Smooth muscle cell of the brain vasculature (primary cell): Measurements from ENCODE around the gene TMEM132E.
"Not testable (repeated sequence)": the region's sequence is repeated elsewhere in the genome, so short reads cannot be mapped to it uniquely, and the experiment has no call there.

ENCODE experiments used
- DNase-seq: peaks from one replicate; pipeline ENCODE4 v3.0.0-alpha.2; 2012; ENCODE audit warnings: low read depth, low spot score

The TMEM132E gene, protein sequence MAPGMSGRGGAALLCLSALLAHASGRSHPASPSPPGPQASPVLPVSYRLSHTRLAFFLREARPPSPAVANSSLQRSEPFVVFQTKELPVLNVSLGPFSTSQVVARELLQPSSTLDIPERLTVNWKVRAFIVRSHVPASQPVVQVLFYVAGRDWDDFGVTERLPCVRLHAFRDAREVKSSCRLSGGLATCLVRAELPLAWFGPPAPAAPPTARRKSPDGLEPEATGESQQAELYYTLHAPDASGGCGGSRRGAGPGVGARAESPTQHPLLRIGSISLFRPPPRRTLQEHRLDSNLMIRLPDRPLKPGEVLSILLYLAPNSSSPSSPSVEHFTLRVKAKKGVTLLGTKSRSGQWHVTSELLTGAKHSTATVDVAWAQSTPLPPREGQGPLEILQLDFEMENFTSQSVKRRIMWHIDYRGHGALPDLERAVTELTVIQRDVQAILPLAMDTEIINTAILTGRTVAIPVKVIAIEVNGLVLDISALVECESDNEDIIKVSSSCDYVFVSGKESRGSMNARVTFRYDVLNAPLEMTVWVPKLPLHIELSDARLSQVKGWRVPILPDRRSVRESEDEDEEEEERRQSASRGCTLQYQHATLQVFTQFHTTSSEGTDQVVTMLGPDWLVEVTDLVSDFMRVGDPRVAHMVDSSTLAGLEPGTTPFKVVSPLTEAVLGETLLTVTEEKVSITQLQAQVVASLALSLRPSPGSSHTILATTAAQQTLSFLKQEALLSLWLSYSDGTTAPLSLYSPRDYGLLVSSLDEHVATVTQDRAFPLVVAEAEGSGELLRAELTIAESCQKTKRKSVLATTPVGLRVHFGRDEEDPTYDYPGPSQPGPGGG (N-terminal part only)

GRCh38 chr17:34579017-34579946, at the start of gene TMEM132E:
Gene TMEM132E (plus strand): TSS chr17:34579582. CDS start chr17:34581077, 1,495 bp downstream.
- no peak for DNase-seq

GRCh38 chr17:34530918-34531317, 48.5 kb upstream of the TMEM132E start:
- DNase-seq = no peak

DNA sequence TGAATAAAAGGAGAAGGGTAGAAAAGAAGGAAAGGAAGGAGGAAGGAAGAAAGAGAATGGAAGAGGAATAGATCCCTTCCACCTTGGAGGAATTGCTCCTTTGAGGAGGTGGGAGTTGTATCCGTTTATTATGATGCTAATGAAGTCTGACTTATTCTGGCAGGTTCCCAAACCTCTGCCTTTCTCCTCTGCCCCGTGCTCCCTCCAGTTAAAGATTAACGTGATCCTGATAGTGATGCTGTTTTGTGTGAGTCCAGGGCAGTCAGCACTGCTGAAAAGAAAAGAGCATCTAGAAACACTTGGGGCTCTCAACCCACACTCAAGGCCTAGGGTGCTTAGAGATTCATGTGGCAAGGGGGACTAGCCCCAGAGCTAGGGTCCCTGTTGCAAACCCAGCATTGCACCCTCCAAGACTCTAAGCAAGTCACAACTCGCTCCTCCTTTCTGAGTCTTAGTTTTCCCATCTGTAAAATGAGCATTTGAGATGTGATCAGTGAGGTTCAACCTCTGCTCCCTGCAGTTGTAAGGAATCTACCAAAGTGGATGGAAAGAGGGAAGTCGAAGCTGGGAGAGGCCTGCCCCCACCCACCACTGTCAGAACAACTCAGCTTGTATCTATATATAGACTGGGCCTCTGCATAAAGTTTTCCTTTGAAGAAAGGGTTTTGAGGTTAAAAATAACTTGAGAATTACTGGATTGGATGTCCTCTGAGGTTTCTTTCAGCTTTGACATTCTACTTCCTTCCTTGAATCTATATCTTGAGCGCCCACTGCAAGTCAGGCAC, 46.9 kb upstream of the TMEM132E start:
- DNase-seq = no peak

DNA sequence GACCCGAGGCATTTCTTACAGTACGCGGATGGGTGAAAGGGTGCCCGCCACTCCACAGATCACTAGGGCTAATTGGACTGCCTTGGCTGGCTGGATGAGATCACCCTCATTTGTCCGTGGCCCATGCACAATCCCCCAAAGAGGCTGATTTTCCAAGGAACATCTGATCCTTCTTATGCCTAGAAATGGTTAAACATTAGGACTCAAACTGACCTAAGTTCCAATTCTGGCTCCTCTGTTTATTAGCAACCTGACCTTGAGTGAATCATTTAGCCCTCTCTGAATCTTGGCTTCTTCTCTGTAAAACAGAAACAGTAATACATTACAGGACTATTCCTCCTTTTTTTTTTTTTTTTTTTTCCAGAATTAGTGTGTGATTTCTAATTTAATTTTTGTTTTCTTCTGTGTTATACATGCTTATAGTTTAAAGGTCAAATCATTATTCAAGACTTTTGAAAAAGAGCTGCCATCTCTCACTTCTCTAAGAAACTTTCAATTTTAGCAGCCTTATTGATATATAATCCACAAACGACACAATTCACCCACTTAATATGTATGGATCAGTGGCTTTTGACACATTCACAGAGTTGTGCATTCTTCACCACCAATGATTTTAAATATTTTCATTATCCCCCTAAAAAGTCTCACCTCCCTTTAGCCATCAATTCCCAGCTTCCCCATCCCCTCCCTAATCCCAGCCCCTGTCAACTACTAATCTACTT, 45.4 kb upstream of the TMEM132E start:
- DNase-seq = no peak

GRCh38 chr17:34537445-34537844, 41.9 kb upstream of the TMEM132E start:
- no peak for DNase-seq

DNA sequence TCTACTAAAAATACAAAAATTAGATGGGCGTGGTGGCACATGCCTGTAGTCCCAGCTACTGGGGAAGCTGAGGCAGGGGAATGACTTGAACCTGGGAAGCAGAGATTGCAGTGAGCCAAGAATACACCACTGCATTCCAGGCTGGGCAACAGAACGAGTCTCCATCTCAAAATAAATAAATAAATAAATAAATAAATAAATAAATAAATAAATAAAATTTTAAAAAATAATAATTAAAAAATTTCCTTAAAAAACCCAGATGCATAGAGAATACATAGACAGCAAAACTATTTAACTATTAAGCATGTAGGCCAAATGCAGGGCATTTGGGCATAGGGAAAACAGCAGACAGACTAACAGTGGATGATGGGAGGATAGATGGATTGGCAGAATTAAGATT, 40.8 kb upstream of the TMEM132E start:
- not testable (repeated sequence) for DNase-seq

GRCh38 chr17:34539881-34540280, 39.5 kb upstream of the TMEM132E start:
- DNase-seq = no peak

DNA sequence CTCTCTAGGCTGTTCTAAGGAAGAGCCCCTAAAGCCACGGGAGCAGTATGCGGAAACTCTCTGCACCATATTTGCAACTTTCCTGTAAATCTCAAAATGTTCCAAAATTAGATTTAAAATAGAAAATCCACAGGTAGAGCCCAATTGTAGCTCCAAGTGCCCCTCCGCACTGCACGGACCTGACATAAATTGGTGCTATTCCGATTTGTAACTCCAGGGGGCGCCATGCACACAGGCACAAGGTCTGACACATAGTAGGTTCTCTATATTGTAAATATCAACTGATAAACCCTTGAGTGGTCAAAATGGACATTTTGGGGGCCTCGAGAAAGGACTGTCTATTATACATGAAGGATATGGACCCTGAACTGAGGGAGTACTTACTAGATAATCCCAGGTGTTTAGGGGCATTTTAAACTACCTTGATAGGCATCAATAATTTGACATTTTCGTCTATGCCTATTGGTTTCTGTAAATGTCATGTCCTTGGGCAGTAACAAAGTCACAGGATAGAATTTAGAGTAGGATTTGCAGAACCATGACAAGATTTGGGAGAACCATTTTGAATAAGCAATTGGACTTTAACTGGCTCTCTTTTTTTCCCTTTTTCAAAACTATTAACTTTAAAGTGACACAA, 36.6 kb upstream of the TMEM132E start:
- DNase-seq = no peak

- no peak for DNase-seq
These were observed 31.8 kb upstream of the TMEM132E start for GRCh38 chr17:34547453-34548063.

DNA sequence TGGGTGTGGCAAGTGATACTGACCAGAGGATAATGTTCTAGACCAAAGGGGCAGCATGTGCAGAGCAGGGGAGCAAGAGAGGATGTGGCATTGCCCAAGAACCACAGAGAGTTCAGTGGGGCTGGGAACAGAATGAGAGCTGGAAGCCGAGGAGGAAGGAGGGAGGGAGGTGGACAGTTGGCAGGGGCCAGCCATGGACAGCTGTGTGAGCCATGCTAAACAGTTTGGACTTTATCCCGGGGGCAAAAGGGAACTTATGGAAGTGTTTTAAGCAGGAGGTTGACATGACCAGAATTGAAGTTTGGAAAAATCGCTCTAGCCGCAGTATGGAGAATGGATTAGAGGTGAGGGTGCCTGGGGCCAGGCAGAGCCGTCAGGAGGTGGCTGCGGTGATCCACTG, 29.4 kb upstream of the TMEM132E start:
- no peak for DNase-seq

DNA sequence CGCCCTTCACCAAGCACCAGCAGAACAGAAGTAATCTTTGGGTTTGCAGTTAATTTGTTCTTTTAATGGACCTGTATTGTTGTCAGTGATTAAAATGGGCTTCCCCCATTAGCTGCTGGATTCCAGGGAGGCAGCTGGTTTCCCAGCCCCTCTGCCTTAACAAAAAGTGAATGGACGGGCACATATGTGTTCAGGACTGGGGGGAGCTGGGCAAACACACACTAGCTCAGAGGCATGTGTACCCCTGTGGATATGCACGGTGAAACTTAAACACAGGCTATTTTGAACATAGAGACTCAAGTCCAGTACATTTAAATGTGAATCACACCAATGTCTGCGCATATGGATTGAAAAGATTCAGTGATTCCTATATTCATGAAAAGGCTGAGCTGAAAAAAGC, 25.5 kb upstream of the TMEM132E start:
- DNase-seq = no peak

DNA sequence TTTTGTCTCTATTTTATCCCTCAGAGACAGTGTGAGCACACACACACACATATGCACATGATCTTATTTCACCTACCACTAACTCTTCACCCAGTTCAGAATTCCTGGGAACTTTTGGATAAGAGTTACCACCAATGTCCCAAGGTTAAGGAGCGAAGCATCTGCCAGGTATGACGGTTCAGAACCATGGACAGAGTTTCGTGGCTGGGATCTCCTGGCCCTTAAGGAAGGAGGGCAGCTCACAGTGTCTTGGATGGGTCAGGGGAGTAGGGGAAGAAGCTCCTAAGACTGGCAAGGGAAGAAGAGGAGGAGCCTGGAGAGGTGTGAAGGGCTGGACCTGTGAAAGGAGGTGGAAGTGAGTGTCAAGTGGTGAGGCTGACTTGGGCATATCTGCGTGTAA, 23.0 kb upstream of the TMEM132E start:
- DNase-seq = no peak

- DNase-seq = no peak
These were observed 22.5 kb upstream of the TMEM132E start for GRCh38 chr17:34556931-34557330.

DNA sequence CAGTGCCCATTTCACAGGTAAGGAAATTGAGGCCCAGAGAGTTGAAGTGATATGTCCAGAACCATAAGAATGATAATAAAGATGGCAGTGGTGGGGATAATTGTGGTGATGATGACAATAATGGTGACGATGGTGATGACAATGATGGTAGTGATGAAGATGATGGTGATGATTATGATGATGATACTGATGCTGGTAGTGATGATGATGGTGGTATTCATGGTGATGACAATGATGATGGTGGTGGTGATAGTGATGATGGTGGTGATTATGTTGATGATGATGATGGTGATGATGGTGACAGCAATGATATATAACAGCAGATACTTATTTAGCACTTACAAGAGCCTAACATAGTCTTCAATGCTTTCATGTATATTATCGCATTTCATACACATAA, 18.1 kb upstream of the TMEM132E start:
- DNase-seq = no peak

GRCh38 chr17:34562387-34562786, 17.0 kb upstream of the TMEM132E start:
- DNase-seq = no peak

DNA sequence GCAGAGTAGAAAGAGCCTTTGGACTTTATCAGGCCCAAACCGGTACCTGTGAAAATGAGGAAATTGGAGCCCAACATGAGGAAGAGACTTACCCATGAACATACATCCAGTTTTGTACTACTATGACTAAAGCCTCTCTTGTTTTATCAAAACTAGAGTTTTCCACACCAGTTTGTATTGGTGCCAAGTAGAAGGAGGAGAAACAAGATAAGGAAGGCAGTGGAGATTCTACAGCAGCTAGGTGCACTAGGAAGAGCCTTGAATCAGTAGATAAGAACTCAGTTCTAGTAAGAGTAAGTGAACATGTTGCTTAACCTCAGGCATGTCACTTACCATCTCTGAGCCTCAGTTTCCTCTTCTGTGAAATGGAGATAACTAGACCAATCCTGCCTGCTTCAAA, 13.7 kb upstream of the TMEM132E start:
- no peak for DNase-seq

- DNase-seq = no peak
These were observed 13.2 kb upstream of the TMEM132E start for GRCh38 chr17:34566201-34566600.

GRCh38 chr17:34566873-34567272, 12.5 kb upstream of the TMEM132E start:
- no peak for DNase-seq
